HG02943 (cell line): ENCODE results near the gene IFT43.
"Not testable (repeated sequence)": the region's sequence is repeated elsewhere in the genome, so short reads cannot be mapped to it uniquely, and the experiment has no call there.

Source experiments
- ATAC-seq: cut with Tn5 transposase; IDR thresholded peaks from one replicate; pipeline ENCODE4 v1.9.1; 2021; ENCODE audit warnings: mild to moderate bottlenecking, low read depth, moderate library complexity; ENCODE audit not compliant: unreplicated experiment

IFT43 gene

DNA sequence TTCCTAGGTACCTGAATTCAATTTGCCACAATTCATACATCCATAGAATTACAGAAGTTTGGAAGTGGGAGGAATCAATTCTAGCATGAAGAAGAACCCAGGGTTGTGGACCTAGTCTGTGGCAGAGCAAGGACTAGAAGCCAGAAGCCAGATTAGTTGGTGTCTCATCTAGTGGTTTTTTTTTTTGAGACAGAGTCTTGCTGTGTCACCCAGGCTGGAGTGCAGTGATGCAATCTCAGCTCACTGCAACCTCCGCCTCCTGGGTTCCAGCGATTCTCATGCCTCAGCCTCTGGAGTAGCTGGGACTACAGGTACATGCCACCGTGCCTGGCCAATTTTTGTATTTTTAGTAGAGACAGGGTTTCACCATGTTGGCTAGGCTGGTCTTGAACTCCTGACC is 24.1 kb downstream of the IFT43 start:
- not testable (repeated sequence) for ATAC-seq

GRCh38 chr14:76011930-76012329 is 26.4 kb downstream of the IFT43 start:
- no peak for ATAC-seq

DNA sequence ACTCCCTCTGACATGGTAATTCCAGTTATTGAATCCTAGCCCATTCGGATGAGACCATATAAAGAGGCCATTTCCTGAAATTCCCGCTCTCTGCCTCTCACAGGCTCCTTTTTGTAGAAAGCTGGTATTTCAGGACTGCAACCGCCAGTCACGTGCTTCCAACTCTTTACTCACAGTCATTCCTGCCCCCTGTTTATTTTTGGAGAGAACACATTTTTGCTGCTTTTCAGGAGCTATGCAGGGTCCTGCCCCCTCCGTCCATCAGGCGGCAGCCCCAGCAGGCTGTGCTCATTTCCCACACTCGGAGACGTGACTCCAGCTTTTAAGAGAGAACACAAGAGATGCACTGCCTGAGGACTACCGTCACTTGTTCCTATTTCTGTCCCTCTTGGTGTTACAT is 26.8 kb downstream of the IFT43 start:
- ATAC-seq: no peak

DNA sequence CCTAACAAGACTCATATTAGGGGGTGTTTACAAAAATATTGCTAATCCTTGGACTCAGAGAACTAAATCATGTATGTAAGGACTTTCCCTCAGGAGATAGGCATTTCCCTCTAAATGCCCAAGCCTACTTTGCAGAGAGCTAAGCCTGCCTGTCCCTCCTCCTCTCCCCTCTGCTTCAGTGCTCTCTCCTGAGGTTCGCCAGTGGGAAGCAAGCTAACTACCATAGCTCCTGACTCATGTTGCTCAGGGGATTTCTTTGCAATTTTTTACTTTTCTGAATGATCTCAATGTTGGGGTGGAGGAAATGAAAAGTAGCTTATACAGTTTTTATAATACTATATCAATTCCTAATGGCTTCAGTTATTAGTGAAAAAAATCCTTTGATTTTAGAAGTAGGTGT is 29.6 kb downstream of the IFT43 start:
- no peak for ATAC-seq

GRCh38 chr14:76015668-76016067 is 30.1 kb downstream of the IFT43 start:
- ATAC-seq: no peak

- ATAC-seq: no peak
Observed at GRCh38 chr14:76019676-76020075, 34.1 kb downstream of the IFT43 start.

GRCh38 chr14:76022991-76023390 is 37.4 kb downstream of the IFT43 start:
- no peak for ATAC-seq

DNA sequence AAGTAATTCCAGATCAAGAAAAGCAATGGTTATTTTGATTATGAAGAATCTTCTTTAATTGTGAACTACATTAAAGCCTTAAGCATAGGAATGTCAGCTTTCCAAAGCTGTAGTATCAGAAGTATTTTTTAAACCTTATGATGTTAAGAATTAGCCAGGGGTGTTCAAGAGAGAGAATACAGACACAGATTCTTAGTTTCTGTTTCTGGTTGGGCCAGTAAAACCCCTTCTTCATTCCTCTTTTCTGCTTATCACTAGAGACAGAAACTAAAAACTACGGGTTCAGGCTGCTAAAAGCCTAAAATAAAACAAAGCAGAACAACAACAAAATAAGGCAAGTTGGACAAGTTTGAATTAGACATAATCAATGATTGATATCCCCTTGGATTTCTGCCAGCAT is 38.2 kb downstream of the IFT43 start:
- ATAC-seq: no peak

GRCh38 chr14:76024211-76024907 is 38.8 kb downstream of the IFT43 start:
- ATAC-seq: no peak

GRCh38 chr14:76034566-76034965 is 49.0 kb downstream of the IFT43 start:
- no peak for ATAC-seq

- no peak for ATAC-seq
Observed at GRCh38 chr14:76040704-76041103, 55.1 kb downstream of the IFT43 start.

GRCh38 chr14:76045773-76046172 is 60.2 kb downstream of the IFT43 start:
- ATAC-seq: no peak

DNA sequence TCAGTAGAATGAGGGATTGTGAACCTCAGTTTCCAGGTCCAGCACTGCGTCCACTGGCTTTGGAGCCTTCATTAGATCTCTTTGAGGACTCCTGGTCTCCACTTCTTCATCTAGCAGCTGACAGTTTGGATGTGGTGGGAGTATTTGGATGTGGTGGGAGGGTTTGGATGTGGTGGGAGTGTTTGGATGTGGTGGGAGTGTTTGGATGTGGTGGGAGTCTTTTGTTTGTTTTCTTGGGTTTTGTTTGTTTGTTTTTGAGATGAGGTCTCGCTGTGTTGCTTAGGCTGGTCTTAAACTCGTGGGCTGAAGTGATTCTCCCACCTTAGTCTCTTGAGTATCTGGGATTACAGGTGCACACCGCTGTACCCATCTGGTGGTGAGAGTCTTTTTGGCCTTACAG is 64.7 kb downstream of the IFT43 start:
- ATAC-seq: no peak

DNA sequence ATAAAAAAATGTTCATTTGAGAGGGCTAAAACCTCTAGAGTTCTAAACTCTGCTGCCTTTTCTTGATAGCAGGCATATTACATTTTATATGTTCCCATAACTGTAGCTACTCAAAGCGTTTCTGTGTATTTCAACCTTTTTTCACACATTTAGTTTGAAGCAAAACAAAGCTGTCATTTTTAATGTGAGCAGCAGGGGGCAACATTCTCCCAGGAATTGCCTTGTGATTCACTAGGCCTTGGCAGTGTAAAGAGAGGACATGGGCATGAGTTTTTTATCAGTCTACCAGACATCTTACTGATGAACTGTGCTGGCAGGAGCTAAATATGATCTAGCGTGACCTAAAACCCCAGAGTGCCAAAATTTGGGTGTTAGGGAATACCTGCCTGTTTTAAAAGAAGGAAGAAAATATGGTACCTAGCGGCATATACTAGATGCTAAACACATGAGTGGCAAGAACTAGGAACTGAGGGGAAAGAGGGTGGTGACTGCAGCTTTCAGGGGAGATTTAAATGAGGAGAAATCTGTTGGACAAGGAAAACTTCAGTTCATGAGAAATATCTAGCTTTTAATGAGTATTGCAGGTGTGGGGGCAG is 65.3 kb downstream of the IFT43 start:
- ATAC-seq: no peak

GRCh38 chr14:76051717-76052465 is 66.3 kb downstream of the IFT43 start:
- no peak for ATAC-seq

DNA sequence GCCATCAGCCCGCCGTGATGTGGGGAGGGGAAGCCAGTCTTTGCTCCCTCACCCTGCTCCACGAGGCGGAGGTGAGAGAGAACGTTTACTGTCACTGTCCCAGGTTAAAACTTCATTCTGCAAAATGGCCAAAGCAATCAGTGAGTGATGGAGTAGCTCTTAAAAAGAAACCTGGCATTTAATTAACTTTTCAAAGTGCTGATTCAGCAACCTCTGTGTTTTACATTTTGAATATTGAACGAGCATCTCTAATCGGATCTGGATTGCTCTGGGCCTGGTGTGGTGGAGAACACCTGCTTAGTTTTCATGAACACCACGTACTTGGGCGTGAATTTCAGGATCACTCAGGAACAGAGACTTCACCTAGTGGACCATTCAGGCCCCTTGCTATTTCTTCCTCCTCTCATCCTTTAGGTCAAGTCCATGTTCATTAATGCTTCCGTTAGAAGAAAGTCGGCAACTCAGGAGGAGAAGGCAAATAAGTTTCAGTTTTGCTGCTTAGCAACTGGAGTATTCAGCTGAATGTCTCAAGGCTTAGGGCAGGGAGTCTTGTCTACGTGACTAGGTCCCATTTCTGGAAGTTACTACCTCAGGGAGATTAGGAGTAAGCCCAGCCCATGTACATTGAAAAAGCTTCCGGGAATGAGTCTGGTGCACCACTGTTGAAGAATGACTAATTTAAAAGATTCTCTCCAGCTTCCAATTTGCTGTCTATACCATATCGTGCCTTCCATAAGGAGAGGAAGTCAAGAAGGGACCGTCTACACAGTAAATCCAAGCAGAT is 68.2 kb downstream of the IFT43 start:
- no peak for ATAC-seq

GRCh38 chr14:76055330-76055729 is 69.8 kb downstream of the IFT43 start:
- no peak for ATAC-seq

DNA sequence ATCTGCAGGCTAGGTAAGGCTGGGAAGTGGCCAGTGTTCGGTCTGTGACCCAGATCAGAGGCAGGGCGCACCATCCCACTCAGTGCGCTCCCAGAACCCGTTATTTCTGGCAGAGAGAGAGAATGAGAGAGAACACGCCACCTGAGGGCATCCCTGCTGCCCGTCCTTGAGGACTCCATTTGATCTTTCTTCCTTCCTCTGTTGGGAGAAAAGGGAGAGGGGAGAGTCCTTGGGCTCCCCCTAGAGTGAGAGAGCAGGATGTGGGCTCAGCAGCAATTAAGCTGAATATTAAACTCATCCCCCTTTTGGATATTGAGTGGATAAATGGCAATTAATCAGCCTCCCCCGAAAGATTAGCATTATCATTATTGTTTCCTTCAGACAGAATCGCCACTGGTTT is 70.6 kb downstream of the IFT43 start:
- ATAC-seq: no peak

GRCh38 chr14:76057914-76058313 is 72.4 kb downstream of the IFT43 start:
- no peak for ATAC-seq

- no peak for ATAC-seq
Observed at GRCh38 chr14:76063327-76063726, 77.8 kb downstream of the IFT43 start.

- no peak for ATAC-seq
Observed at GRCh38 chr14:76065519-76065918, 80.0 kb downstream of the IFT43 start.
